Tibial artery (tissue), 4 donors: ENCODE measurements around the gene ANKS6.

Experiments
- DNase-seq, 2 donors: peaks; one replicate each; pipeline ENCODE4 v3.0.0-alpha.2; 2019
- H3K27ac ChIP-seq, 2 donors: fragments of 200-600 bp; sonication (generic) in 1 of 2; 1 replicate in 1 of 2; 2 replicates in 1 of 2; pipeline ENCODE4 v1.5.1; 2018 to 2019; ENCODE audit warnings: mild to moderate bottlenecking in 1 of 2
- H3K27me3 ChIP-seq, 2 donors: fragments of 200-600 bp; sonication (generic) in 1 of 2; one replicate each; pipeline versions ENCODE4 v1.5.1 to v1.6.0; 2016 to 2019
- H3K36me3 ChIP-seq, 3 donors: fragments of 200-600 bp; sonication (generic) in 2 of 3; one replicate each; pipeline ENCODE4 v1.5.1; 2016 to 2019; ENCODE audit warnings: mild to moderate bottlenecking in 2 of 3
- H3K4me1 ChIP-seq, 4 donors: fragments of 200-600 bp; sonication (generic) in 2 of 4; 1 replicate in 3 of 4; 2 replicates in 1 of 4; pipeline ENCODE4 v1.5.1; 2016 to 2019
- H3K4me3 ChIP-seq, 2 donors: fragments of 200-600 bp; sonication (generic) in 1 of 2; 1 replicate in 1 of 2; 2 replicates in 1 of 2; pipeline ENCODE4 v1.5.1; 2018 to 2019; ENCODE audit warnings: mild to moderate bottlenecking in 2 of 2
- H3K9me3 ChIP-seq, 3 donors: fragments of 200-600 bp; sonication (generic) in 1 of 3; one replicate each; pipeline ENCODE4 v1.5.1; 2016 to 2019
- CTCF ChIP-seq, 2 experiments: fragments of 200-600 bp in 1 of 2; fragments of 450-650 bp in 1 of 2; IDR thresholded peaks; one replicate each; pipeline ENCODE4 v1.5.1; 2017 to 2019; ENCODE audit warnings: antibody characterized with exemption in 2 of 2, mild to moderate bottlenecking in 1 of 2, moderate library complexity in 1 of 2
- intact Hi-C: fragments of 100-400 bp; cut with DNase I; formaldehyde crosslinking; loops from one replicate; pipeline ENCODE4 v1.15.0; 2023; ENCODE audit warnings: low total_unique reads

Gene ANKS6

GRCh38 chr9:98773721-98774120 lies 22.6 kb downstream of the ANKS6 start:
- Histone ChIP-seq H3K27me3 (no peaks in the 10 kb centered on the region), H3K4me1 (no peaks in the 10 kb centered on the region), H3K9me3 (no peaks in the 10 kb centered on the region), H3K27ac (no peak overlapping the region), H3K36me3 (peaks cover 38 to 59% (median 57%) of the 10 kb centered on the region in 3 donors), H3K4me3 (no peak overlapping the region)
- no peak for DNase-seq
- TF ChIP-seq CTCF (IDR thresholded peaks at IDR 0.05) = no peak
- intact Hi-C loops = loop anchor here (5.0 kb wide), 1 partner anchor 456 kb away; no protein-coding TSS in a partner anchor

- Histone ChIP-seq H3K9me3 (no peaks in the 10 kb centered on the region), H3K4me3 (no peak overlapping the region), H3K4me1 (no peaks in the 10 kb centered on the region), H3K27ac (no peak overlapping the region), H3K27me3 (no peaks in the 10 kb centered on the region), H3K36me3 (peaks cover 48 to 69% (median 65%) of the 10 kb centered on the region in 3 donors)
- no peak for TF ChIP-seq CTCF (IDR thresholded peaks at IDR 0.05)
- DNase-seq = no peak
- intact Hi-C loops = loop anchor here (5.0 kb wide), 1 partner anchor 455 kb away; no protein-coding TSS in a partner anchor
These were observed 23.8 kb downstream of the ANKS6 start for GRCh38 chr9:98772364-98773155.

GRCh38 chr9:98771209-98771874 lies 25.0 kb downstream of the ANKS6 start:
- Histone ChIP-seq H3K9me3 (no peaks in the 10 kb centered on the region), H3K4me3 (no peak overlapping the region), H3K27me3 (no peaks in the 10 kb centered on the region), H3K36me3 (peaks cover 60 to 76% (median 75%) of the 10 kb centered on the region in 3 donors), H3K27ac (no peak overlapping the region), H3K4me1 (no peaks in the 10 kb centered on the region)
- intact Hi-C loops = loop anchor here (5.0 kb wide), 1 partner anchor 454 kb away; no protein-coding TSS in a partner anchor
- no peak for DNase-seq
- TF ChIP-seq CTCF (IDR thresholded peaks at IDR 0.05) = no peak

- no peak for TF ChIP-seq CTCF (IDR thresholded peaks at IDR 0.05)
- Histone ChIP-seq H3K36me3 (peaks cover 65 to 81% (median 80%) of the 10 kb centered on the region in 3 donors), H3K27ac (no peak overlapping the region), H3K4me1 (no peaks in the 10 kb centered on the region), H3K4me3 (no peak overlapping the region), H3K27me3 (no peaks in the 10 kb centered on the region), H3K9me3 (no peaks in the 10 kb centered on the region)
- intact Hi-C loops = loop anchor here (5.0 kb wide), 1 partner anchor 453 kb away; no protein-coding TSS in a partner anchor
- DNase-seq = no peak
These were observed 25.6 kb downstream of the ANKS6 start for GRCh38 chr9:98770717-98771116.

GRCh38 chr9:98768344-98768743 lies 28.0 kb downstream of the ANKS6 start:
- Histone ChIP-seq H3K9me3 (peaks cover 0 to 9% (median 0%) of the 10 kb centered on the region in 3 donors), H3K27me3 (no peaks in the 10 kb centered on the region), H3K4me1 (no peaks in the 10 kb centered on the region), H3K36me3 (peaks cover 77 to 88% (median 79%) of the 10 kb centered on the region in 3 donors), H3K27ac (no peak overlapping the region), H3K4me3 (no peak overlapping the region)
- TF ChIP-seq CTCF (IDR thresholded peaks at IDR 0.05) = no peak
- intact Hi-C loops = no loop called here
- no peak for DNase-seq
